ENCODE results near the gene ARL15.

DNA sequence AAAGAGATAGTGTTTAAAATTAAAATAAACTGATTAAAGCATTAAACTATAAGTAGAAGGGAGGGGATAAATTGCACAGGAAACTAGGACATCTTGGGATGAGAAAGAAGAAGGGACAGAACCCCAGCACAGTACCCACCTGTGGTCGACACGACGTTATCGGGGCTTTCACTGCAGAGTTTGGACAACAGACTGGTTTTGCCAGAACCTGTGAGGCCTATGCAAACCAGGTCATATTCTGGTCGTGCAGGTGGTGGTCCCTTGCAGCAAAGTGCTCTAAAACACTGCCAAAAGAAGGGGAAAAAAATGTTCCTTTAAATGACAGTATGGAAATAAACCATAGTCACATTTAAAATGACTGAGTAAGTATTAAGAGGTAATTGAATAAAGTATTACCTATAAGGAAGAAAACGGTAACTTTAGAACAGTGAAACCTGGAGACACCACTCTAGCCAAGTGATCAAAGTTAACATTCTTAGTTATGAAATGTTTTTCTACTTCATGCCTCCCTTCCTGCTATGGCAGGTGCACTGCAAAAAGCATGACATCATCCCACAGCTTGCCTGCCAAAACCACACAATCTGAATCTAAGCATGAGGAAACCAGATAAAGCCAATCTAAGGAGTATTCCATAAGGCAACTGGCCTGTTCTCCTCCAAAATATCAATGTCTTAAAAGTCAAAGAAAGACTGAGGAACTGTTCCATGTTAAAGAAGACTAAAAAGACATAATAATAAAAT is 138.6 kb downstream of the ARL15 start:
- TF ChIP-seq POLR2A (IDR thresholded peaks at IDR 0.05) = no peak
- TF ChIP-seq, protein P1, sequence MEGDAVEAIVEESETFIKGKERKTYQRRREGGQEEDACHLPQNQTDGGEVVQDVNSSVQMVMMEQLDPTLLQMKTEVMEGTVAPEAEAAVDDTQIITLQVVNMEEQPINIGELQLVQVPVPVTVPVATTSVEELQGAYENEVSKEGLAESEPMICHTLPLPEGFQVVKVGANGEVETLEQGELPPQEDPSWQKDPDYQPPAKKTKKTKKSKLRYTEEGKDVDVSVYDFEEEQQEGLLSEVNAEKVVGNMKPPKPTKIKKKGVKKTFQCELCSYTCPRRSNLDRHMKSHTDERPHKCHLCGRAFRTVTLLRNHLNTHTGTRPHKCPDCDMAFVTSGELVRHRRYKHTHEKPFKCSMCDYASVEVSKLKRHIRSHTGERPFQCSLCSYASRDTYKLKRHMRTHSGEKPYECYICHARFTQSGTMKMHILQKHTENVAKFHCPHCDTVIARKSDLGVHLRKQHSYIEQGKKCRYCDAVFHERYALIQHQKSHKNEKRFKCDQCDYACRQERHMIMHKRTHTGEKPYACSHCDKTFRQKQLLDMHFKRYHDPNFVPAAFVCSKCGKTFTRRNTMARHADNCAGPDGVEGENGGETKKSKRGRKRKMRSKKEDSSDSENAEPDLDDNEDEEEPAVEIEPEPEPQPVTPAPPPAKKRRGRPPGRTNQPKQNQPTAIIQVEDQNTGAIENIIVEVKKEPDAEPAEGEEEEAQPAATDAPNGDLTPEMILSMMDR (IDR thresholded peaks at IDR 0.05) = no peak
- no peak for TF ChIP-seq EP300 (IDR thresholded peaks at IDR 0.05)

Data from sigmoid colon (tissue), 4 donors.